NB4 (cell line): ENCODE results near the gene PPP1CC.
"Not testable (repeated sequence)": the region's sequence is repeated elsewhere in the genome, so short reads cannot be mapped to it uniquely, and the experiment has no call there.

Experiments
- DNase-seq: peaks from one replicate; pipeline ENCODE4 v3.0.0; 2010; ENCODE audit warnings: low read depth
- H3K4me3 ChIP-seq: one replicate; pipeline ENCODE4 v1.5.1; 2011; ENCODE audit warnings: mild to moderate bottlenecking, low read depth, low read length, moderate library complexity
- CTCF ChIP-seq: IDR thresholded peaks from one replicate; pipeline ENCODE4 v1.5.1; 2012; ENCODE audit warnings: low read depth, low read length
- MAX ChIP-seq: IDR thresholded peaks from 2 replicates; pipeline ENCODE4 v1.6.1; 2011; ENCODE audit warnings: low read depth, low read length
- MYC ChIP-seq: IDR thresholded peaks from 2 replicates; pipeline ENCODE4 v1.6.1; 2011; ENCODE audit warnings: low read depth, low read length
- POLR2A ChIP-seq: IDR thresholded peaks from 2 replicates; pipeline ENCODE4 v1.6.1; 2011; ENCODE audit warnings: mild to moderate bottlenecking; ENCODE audit not compliant: insufficient read length; ENCODE audit errors: extremely low read depth

Gene PPP1CC

GRCh38 chr12:110741341-110742095, 1.2 kb downstream of the PPP1CC start:
- peak overlapping the region; percentile 85 for H3K4me3 ChIP-seq
- TF ChIP-seq CTCF (no peak), MYC (peak; percentile 30; the same call in 1 of the 2 replicates), POLR2A (no peak), MAX (peak; percentile 28; the same call in 1 of the 2 replicates)
- DNase-seq: peak; percentile 83

DNA sequence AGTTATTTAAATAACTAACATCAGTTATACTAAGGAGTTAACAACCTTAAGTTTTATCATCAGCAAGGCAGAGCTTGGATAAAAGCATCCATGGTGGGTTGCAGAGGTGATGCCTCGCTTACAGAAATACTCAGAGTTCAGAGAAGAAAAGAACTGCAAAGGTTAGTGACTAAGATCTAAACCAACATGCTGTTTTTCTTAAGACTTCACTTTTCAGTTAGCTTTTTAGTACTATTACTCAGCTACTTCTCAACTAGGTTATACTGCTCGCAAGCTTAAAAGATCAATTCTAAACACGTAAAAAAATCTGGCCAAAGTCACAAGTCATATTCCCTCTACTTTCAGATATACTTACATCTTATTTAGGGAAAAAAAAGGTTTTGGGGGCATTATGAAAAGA, 2.8 kb downstream of the PPP1CC start:
- DNase-seq: no peak
- TF ChIP-seq MYC (no peak), CTCF (no peak), POLR2A (no peak), MAX (no peak)
- peak overlapping the region; percentile 85 for H3K4me3 ChIP-seq

GRCh38 chr12:110739488-110739887, 3.2 kb downstream of the PPP1CC start:
- TF ChIP-seq CTCF (no peak), POLR2A (no peak), MAX (no peak), MYC (no peak)
- no peak for DNase-seq
- peak overlapping the region; percentile 85 for H3K4me3 ChIP-seq

DNA sequence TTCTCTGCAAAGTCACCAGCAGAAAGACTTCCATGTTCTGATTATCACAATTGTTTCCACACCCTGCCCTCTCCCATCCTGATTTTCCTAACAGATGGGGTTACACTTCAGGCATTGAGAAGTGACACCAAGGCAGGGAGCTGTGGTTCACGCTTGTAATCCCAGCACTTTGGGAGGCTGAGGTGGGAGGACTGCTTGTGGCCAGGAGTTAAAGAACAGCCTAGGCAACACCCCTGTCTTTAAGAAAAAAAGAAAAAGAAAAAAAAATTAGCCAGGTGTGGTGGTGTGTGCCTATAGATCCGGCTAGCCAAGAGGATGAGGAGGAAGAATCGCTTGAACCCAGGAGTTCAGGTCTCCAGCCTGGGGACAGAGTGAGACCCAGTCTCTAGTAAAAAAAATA, 5.2 kb downstream of the PPP1CC start:
- H3K4me3 ChIP-seq: peak overlapping the region; percentile 85
- TF ChIP-seq MAX (no peak), CTCF (no peak), POLR2A (no peak), MYC (no peak)
- no peak for DNase-seq

- H3K4me3 ChIP-seq, DNase-seq: not testable (repeated sequence)
Observed at GRCh38 chr12:110737016-110737415, 5.7 kb downstream of the PPP1CC start.

GRCh38 chr12:110733900-110734299, 8.8 kb downstream of the PPP1CC start:
- no peak overlapping the region for H3K4me3 ChIP-seq
- TF ChIP-seq MYC: no peak
- TF ChIP-seq CTCF: no peak
- TF ChIP-seq POLR2A: no peak
- no peak for TF ChIP-seq MAX
- DNase-seq: no peak
